HG02759 (cell line): ENCODE data around the gene ST3GAL2.

Source experiments
- ATAC-seq: cut with Tn5 transposase; IDR thresholded peaks from one replicate; pipeline ENCODE4 v1.9.1; 2021; ENCODE audit warnings: mild to moderate bottlenecking, moderate library complexity; ENCODE audit not compliant: unreplicated experiment

ST3GAL2 gene

GRCh38 chr16:70438585-70438968 is 323 bp downstream of the ST3GAL2 start:
- ATAC-seq = peak; percentile 36

GRCh38 chr16:70437582-70438557 is 1.0 kb downstream of the ST3GAL2 start:
- no peak for ATAC-seq

- no peak for ATAC-seq
Observed at GRCh38 chr16:70437017-70437581, 1.8 kb downstream of the ST3GAL2 start.

- ATAC-seq = no peak
Observed at GRCh38 chr16:70434484-70435260, 4.2 kb downstream of the ST3GAL2 start.

- no peak for ATAC-seq
Observed at GRCh38 chr16:70433458-70434103, 5.3 kb downstream of the ST3GAL2 start.

GRCh38 chr16:70432723-70433457 is 6.0 kb downstream of the ST3GAL2 start:
- peak; percentile 15 for ATAC-seq

- no peak for ATAC-seq
Observed at GRCh38 chr16:70432356-70432722, 6.6 kb downstream of the ST3GAL2 start.

- ATAC-seq = peak; percentile 46
Observed at GRCh38 chr16:70430667-70431536, 8.0 kb downstream of the ST3GAL2 start.

GRCh38 chr16:70429888-70430666 is 8.8 kb downstream of the ST3GAL2 start:
- peak; percentile 1 for ATAC-seq

- peak; percentile 25 for ATAC-seq
Observed at GRCh38 chr16:70428178-70428998, 10.5 kb downstream of the ST3GAL2 start.

GRCh38 chr16:70427786-70428177 is 11.1 kb downstream of the ST3GAL2 start:
- no peak for ATAC-seq

- no peak for ATAC-seq
Observed at GRCh38 chr16:70422543-70422942, 16.4 kb downstream of the ST3GAL2 start.

GRCh38 chr16:70421473-70422311 is 17.2 kb downstream of the ST3GAL2 start:
- ATAC-seq = no peak

- ATAC-seq = no peak
Observed at GRCh38 chr16:70421014-70421413, 17.9 kb downstream of the ST3GAL2 start.

- no peak for ATAC-seq
Observed at GRCh38 chr16:70419384-70420327, 19.2 kb downstream of the ST3GAL2 start.

GRCh38 chr16:70418993-70419318 is 19.9 kb downstream of the ST3GAL2 start:
- no peak for ATAC-seq
